Measurements from ENCODE around the gene ZNF391. TPM values are rescaled to one million over a fixed set of nuclear protein-coding genes. Genes with fewer than 3 reads are reported as not detected.

The ZNF391 gene
- total and polyA plus RNA-seq, 2 donors (not counting 3 experiments of a cell fraction or from before 2014, with no cell fraction given), result 0.17 to 0.42 TPM

- H3K4me1 ChIP-seq (ENCODE audit: control insufficient read depth, extremely low read depth, insufficient read depth, low read length), result no peaks in the 10 kb centered on the region
- CTCF ChIA-PET, result no interaction called here
- no peak overlapping the region for H3K9ac ChIP-seq (replicated peaks; ENCODE audit: extremely low read depth, insufficient read depth, low read length)
- FAIRE-seq (no peak), DNase-seq (ENCODE audit: low read depth, low spot score) (no peak)
- TF ChIP-seq MYC (IDR thresholded peaks at IDR 0.05; ENCODE audit: low read depth, low read length), result no peak
- TF ChIP-seq FOS (IDR thresholded peaks at IDR 0.05; ENCODE audit: borderline replicate concordance, insufficient read depth, low read length), result no peak
- TF ChIP-seq JUN (IDR thresholded peaks at IDR 0.05; ENCODE audit: borderline replicate concordance, insufficient read depth, insufficient read length, low read depth), result no peak
- TF ChIP-seq, protein P1, sequence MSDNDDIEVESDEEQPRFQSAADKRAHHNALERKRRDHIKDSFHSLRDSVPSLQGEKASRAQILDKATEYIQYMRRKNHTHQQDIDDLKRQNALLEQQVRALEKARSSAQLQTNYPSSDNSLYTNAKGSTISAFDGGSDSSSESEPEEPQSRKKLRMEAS (IDR thresholded peaks at IDR 0.05; ENCODE audit: insufficient read depth, insufficient read length), result no peak
- TF ChIP-seq POLR2A (IDR thresholded peaks at IDR 0.05; ENCODE audit: low read depth, low read length), result no peak
- TF ChIP-seq CTCF (IDR thresholded peaks at IDR 0.05; ENCODE audit: extremely low read depth in 1 of 2, insufficient read depth in 1 of 2, low read depth in 1 of 2, low read length in 2 of 2), result no peak
- no peak for TF ChIP-seq EZH2 (IDR thresholded peaks at IDR 0.05; ENCODE audit: borderline replicate concordance, low read depth, low read length, severe bottlenecking)
- no peak for TF ChIP-seq GATA2 (IDR thresholded peaks at IDR 0.05; ENCODE audit: insufficient read depth, insufficient read length, low read depth, low read length)
- H4K20me1 ChIP-seq (replicated peaks; ENCODE audit: control insufficient read depth, extremely low read depth, insufficient read depth, low read length), result no peaks in the 10 kb centered on the region
- H3K4me2 ChIP-seq (ENCODE audit: insufficient read depth, low read length), result no peak overlapping the region
- BruUV-seq (replicated peaks), result no TSS peak
- H3K36me3 ChIP-seq (ENCODE audit: control insufficient read depth in 2 of 2, extremely low read depth in 1 of 2, insufficient read depth in 2 of 2, low read length in 2 of 2), result no peaks in the 10 kb centered on the region
- H3K4me3 ChIP-seq (replicated peaks in 1 of 3; ENCODE audit: insufficient read depth in 1 of 3, low read depth in 1 of 3, low read length in 3 of 3), result no peak overlapping the region
- intact Hi-C loops (cut with micrococcal nuclease), result no loop called here
- H3K9me3 ChIP-seq (replicated peaks; ENCODE audit: control insufficient read depth, insufficient read depth, low read length), result no peaks in the 10 kb centered on the region
- POLR2A ChIA-PET, result no interaction called here
- dilution Hi-C loops (cut with MboI; ENCODE audit: extremely low pct_ligation_motif_present, low sequenced_read_pairs), result no loop called here
- no peak overlapping the region for H3K27ac ChIP-seq (ENCODE audit: insufficient read depth, low read depth, low read length)
- H3K9me1 ChIP-seq (replicated peaks; ENCODE audit: control insufficient read depth, extremely low read depth, insufficient read depth, low read length), result no peaks in the 10 kb centered on the region
- H2AFZ ChIP-seq (ENCODE audit: low read depth, low read length), result no peak overlapping the region
- no peaks in the 10 kb centered on the region for H3K27me3 ChIP-seq (ENCODE audit: control insufficient read depth in 2 of 2, insufficient read depth in 2 of 2, low read length in 2 of 2)
- H3K79me2 ChIP-seq (ENCODE audit: control insufficient read depth, insufficient read depth, low read length), result no peaks in the 10 kb centered on the region
Measured at GRCh38 chr6:27433714-27434113, 45.2 kb downstream of the ZNF391 start.
